ENCODE data around the gene GOLGA6L7. TPM values are rescaled to one million over a fixed set of nuclear protein-coding genes. Genes with fewer than 3 reads are reported as not detected.

Gene GOLGA6L7
- not detected in 2 replicates for total RNA-seq

GRCh38 chr15:28848521-28848920 is at the start of gene GOLGA6L7:
GOLGA6L7 (minus strand) TSS chr15:28848644; CDS start chr15:28848549, 95 bp downstream.

GRCh38 chr15:28885630-28886430 is 37.4 kb upstream of the GOLGA6L7 start, which contains the start of gene APBA2:
APBA2 (plus strand) TSS chr15:28885974; CDS start chr15:29053885, 167,911 bp downstream.

Other genes with a start within 250 kb of the GOLGA6L7 start
- gene GOLGA8M, start 136.2 kb downstream of the GOLGA6L7 start, total RNA-seq = 1.1 and 1.3 TPM in 2 replicates
- gene APBA2, start 37.3 kb upstream of the GOLGA6L7 start, total RNA-seq = 11.5 and 14.7 TPM in 2 replicates

Data from aortic smooth muscle cell (primary cell).